NCI-H1436 treated with DMSO at 0.1 percent for 48 hours (cell line): Measurements from ENCODE around the gene ITGA3.

Experiments
- DNase-seq: peaks from one replicate; lab custom pipeline; 2025; lab: John Stamatoyannopoulos, UW

ITGA3 gene

DNA sequence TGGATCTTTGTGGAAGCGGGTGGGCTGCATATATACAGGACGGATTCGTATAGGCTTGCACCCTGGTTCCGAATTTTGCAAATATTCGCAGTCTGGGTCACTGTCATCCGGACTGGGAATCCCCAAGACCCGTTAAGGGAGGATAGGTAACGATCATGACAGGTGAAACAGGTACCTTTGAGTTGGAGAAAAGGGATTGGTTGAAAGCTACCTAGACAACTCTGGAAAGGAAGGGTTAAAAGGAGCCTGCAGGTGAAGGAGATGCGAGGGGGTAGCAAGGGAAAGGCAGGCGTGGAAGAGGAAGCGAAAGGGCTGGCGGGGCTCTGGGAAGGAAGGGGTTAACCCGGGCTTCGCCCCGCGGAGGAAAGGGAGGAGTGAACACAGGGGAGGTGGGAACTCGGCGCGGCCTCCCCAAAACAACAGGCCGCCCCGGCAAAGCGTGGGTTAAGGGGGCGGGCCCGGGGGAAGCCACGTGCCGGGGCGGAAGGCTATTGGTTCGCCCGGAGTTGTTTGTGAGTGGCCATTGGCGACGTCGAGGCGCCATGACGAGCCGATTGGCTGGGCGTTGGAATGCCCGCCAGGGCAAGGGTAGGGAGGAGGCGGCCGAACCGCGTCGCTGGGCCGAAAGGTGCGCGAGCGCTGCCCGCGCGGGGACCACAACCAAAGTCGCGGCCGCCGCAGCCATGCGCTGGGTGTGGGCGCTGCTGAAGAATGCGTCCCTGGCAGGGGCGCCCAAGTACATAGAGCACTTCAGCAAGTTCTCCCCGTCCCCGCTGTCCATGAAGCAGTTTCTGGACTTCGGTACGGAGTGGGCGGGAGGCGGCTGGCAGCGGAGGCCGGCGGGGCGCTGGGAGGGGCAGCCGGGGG is 39.1 kb downstream of the ITGA3 start, which contains the start of gene PDK2:
TSS of gene PDK2 (plus strand) at position 599 of the 867 bp plus-strand sequence. CDS start at position 684, 85 bp downstream.
- peak; percentile 78 for DNase-seq

DNA sequence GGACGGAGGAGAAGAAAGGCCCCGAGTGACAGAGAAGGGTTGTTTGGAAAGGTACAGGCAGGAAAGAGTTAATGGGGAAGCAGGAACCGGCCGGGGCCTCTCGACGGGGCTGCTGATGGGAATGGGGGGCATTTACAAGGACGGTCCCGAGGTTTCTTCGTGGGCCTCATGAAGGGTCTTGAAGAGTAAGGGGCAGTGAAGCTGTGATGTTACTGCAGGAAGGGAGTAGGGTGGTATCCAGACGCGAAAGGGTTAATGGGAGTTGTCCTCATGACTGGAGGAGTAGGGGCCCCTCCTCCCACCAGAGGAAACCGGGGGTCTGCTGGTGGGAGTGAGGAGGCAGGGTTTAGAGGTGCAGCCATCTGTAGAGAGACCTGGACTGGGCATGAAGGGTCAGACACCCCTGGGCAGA is 39.7 kb downstream of the ITGA3 start:
- DNase-seq = no peak

DNA sequence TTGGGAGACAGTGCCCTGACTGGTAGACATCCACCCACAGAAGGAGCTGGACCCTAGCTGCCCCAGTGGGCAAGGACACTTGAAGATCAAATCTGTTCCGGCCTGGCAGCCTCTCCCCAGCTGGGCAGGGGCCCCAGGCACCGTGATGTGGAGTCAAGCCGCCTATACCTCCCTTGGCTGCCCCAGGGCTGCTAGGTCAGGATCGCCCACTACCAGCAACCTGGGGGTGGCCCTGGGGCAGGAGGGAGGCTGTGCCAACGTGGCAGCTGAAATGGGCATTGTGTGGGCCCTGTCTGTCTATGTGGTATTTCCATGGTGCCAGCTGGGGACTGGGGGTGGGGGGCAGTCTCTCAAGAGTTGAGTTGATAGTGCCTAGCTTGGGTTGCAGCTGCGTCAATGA is 40.2 kb downstream of the ITGA3 start:
- no peak for DNase-seq

DNA sequence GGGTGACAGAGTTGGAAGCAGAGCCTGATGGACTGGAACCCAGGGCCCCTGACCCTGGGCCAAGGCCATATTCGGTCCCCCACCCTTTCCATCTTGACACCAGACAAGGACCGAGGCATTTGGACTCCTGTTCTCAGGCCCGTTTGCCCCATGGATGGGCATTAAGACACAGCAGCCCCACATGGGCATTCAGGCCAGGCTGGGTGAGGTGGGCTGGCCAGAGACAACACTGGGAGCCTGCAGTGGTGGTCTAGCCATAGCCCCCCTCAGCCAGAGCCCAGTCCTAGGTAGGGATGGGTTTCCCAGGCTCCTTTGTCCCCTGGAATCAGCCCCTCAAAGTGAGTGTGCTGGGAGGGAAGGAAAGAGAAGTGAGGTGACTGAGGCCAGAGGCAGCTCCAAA is 40.8 kb downstream of the ITGA3 start:
- DNase-seq = no peak

DNA sequence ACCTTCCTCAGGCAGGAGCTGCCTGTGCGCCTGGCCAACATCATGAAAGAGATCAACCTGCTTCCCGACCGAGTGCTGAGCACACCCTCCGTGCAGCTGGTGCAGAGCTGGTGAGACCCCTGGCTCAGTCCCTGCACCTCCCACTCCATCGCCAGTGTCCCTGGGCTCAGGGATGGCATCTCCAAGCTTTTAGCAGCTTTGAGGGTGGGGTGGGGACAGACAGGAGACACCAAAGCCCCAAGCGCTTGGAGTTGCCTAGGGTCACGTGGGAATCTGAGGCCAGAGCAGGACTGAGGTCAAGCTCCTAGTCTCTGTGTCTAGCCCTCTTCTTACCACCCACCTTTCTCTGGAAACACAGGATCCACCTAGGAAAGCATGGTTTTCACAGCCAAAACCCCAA is 41.5 kb downstream of the ITGA3 start:
- DNase-seq = no peak

DNA sequence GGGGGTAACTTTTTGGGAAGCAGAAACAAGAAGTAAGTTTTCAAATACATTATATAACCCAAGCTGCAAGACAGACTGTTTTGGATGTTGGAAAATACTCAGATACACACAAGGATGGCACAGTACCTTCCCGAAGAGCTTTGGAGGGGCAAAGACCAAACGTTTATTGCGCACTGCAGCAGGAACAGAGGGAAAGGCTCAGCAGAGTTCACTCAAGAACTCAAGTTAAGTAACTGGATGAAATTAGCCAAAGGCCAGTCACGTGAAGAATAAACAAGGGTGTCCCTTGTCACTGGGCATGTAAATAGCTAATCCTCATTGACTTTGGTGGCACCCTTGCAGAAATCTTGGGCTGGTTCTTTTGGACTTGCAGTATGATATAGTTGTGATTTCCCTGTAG is 42.0 kb downstream of the ITGA3 start:
- DNase-seq = no peak

DNA sequence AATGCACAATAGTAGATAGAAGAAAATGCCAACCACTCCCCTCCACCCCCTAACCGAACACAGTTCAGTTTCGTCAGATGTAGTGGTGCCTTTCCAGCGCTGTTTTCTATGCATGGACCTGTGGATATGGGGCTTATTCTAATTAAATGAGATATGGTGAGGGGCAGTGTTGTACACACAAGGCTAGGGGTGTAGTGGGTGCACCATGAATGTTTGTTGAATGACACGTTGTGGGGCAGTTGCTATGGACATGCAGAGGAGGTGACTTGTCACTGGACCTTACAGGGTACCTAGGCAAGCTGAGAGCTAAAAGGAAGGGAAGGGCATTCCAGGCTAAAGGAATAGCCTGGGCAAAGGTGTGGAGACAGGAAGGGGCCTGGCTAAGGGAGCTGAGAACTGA is 42.7 kb downstream of the ITGA3 start:
- DNase-seq = no peak

DNA sequence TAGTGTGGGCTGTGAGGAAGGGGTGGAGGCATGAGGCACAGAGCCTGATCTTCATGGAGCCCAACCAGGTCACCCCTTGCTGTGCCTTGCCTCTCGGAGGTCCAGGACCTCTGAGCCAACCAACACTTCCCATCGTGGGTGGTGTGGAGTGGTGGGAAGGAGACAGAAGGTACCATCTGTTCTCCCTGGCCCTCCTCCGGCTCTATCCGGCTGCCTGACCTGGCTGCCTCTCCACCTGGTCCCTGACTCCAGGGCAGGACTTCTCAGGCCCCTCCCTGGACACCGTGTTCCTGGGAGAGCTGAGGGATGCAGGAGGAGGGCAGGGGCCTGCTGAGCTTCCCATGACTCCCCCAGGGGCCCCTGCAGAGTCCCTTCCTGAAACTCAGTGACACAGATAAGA is 43.1 kb downstream of the ITGA3 start:
- DNase-seq = no peak

DNA sequence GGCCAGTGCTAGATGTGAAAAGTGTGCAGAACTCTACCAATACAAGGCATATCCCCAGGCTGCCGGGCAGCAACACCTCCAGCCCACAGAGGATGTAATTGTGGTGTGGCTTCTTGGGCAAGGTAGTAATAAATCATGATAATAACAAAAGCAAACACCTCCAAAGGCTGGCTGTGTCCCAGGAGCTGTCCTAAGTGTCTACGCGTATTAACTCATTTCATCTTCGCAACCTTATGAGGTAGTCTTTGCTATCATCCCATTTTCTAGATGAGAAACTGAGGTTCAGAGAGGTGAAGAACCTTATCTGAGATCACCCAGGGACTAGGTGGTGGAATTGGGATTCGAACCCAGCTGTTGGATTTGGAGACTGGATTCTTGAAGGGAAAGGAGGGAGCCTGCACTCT is 44.6 kb downstream of the ITGA3 start:
- no peak for DNase-seq

DNA sequence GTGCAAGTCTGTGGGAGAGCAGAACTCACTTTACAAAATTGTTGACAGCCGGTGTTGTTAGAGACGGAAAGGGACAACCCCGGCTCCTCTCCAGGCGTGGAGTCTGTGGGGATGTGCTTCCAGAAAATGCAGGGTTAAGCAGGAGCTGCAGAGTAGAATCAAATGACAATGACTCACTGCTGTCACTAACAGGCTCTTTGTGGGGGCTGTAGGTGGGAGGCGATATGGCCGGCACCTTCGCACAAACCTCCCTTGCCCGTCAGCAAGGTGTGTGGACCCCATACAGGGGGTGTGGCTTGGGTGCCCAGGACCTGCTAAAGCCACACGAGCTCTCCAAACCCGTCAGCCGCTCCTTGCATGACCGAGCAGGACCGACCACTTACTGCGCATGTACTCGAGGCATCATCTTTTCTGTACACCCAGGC is 45.0 kb downstream of the ITGA3 start:
- DNase-seq = no peak

DNA sequence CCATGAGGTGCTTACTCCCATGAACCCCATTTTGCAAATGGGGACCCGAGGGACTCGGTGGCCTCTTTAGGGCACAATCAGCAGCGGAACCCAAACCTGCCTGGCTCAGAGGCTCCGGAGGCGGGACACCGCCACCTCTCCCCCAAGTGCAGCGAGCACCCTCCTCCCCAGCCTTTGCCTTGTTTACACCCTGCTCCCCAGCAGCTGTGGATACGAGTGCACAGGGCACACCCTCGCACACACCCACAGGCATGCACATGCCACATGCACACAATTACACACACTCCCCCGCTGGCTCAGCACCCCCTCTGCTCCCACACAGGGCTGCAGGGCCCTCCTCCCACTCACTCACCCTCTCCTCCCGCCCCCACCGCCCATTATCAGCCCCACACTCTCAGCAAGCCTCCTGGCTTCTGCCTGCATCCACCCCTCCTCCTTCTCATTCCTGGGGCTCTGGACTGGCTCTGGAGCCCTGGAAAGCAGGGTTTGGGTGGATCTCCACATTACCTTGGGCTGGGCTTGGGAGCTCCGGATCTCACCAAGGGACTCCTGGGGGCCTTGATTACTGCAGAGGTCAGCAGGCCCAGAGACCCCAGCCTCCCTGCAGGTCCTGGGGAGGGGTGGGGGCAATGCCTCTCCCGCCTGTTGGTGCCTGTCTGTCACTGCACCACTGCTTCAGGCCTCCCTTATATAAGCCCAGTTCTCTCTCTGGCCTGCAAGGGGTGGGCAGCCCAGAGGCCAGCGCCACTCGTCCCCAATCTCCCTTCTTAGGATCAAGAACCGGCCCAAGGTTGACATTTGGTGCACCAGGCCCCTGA is 45.6 kb downstream of the ITGA3 start:
- DNase-seq = no peak

DNA sequence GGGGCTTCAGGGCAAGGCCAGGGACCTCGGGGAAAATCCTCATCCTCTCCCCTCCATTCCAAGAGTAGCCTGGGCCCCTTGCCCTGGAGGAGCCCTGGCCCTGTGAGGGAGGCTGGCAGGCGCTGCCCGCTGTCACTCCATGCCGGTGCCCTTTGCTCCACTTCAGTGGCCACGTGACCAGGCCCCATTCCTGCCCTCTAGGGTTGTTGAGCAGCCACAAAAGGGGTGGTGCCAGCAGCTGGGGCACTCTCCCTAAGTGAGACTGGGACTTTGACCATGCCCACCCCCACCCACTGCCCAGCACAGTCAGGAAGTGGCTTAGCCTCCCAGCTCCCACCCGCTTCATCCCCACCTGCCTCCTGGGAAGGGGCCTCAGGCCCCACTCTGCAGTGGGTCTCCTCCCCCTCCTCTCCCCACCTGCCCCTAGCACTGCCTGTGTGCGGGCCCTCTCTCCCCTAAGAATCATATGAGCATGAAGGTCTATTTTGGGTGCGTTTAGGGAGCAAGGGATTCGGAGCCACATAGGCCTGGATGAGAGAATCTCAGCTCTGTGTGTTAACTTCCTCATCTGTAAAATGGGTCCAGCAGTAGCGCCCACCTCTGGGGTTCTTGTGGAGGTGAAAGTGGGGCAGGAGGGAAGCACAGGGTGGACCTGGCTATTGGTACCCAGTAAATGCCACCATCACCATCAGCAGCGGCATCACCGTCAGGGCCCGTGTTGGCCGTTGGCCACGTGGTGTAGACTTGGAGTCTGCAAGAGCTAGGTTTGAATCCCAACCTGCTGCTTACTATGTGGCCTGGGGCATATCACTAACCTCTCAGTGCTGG is 46.5 kb downstream of the ITGA3 start:
- DNase-seq = no peak

DNA sequence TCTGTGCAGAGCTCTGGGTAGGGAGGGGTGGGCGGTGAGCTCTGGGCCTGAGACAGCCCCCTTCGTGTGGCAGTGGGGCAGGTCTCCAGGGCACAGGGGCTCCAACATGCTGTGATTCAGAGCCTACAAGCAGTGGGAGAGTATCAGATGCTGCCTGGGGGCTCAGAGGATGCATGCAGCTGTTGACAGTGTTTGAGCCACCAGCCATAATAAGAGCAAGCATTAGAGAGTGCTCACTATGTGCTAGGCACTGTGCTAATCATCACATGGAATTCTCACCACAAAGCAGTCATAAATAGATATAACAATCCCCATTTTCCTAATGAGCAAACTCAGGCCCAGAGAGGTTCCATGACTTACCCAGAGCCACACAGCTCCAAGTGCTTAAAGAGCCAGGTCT is 47.3 kb downstream of the ITGA3 start:
- DNase-seq = no peak

DNA sequence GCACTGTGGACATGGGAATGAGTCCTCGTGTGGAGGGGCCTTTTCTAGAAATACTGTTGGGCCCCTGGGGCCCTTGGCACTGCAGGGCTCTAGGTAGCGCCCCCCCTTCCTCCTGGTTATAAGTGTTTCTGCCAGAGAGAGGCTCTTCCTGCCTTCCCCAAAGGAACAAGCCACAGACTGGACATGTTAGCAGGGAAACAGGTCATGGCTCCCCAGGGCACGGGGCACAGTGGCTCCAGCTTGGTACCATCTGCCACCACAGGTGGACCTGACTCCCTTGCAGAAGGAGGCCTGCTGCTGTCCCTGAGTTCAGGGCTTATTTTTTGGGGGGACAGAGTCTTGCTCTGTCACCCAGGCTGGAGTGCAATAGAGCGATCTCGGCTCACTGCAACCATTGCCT is 48.0 kb downstream of the ITGA3 start:
- DNase-seq = no peak

DNA sequence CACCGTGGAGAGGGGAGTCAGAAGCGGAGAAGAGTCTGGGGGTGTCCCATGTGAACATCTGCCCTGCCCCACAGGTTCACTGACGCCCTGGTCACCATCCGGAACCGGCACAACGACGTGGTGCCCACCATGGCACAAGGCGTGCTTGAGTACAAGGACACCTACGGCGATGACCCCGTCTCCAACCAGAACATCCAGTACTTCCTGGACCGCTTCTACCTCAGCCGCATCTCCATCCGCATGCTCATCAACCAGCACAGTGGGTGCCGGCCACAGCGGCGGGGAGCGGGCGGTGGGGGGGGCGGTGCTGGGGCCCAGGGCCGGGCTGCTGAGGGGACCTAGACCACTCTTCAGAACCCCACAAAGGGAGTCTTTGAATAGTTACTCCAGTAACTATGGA is 49.9 kb downstream of the ITGA3 start:
- no peak for DNase-seq

DNA sequence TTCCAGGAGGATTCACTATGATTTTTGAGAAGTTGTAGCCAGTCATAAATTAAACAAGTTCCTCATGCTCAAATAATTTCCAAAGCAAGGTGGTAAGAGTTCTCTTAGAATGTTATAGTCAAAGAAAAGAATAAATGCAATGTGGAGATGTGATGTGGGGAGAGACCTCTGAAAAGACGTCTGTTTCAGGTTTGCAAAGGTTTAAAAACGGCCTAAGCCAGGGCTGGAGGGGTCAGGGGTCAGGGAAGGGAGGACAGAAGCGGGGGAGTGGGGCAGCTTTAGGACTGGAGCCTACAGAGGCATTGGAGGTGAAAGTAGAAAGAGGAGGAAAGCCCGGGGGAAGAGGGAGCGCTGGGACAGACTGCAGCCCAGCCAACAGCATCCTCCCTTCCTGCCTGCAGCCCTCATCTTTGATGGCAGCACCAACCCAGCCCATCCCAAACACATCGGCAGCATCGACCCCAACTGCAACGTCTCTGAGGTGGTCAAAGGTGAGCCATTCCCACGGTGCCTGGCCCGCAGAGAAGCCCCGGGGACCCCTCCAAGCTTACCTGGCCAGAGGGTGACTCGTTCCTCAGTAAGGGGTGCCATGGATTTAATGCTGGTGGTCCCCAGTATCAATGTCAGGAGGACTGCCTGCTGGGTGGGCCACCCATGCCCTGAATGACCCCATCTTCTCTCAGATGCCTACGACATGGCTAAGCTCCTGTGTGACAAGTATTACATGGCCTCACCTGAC is 50.7 kb downstream of the ITGA3 start:
- DNase-seq = no peak

DNA sequence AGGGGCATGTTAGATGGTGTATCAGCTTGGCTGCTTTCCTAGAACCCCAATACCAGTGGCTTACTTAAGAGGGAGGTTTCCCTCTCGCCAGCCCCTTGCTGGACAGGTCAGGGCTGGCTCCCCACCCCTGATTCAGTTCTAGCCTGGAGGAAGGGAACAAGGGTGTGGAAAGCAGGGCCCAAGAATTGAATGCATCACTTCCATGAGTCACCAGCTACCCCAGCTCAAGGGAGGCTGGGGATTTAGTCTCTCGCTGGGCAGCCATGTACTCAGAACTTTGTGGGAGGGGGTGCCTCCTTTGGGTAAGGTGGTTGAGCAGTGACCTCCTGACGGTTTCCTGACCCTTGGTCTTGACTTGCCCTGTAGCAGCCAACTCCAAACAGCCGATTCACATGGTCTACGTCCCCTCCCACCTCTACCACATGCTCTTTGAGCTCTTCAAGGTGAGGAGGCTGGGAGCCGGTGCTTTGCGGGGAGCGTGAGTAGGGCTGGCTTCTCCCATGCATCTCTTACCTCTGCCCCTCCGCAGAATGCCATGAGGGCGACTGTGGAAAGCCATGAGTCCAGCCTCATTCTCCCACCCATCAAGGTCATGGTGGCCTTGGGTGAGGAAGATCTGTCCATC is 52.0 kb downstream of the ITGA3 start:
- DNase-seq = no peak

DNA sequence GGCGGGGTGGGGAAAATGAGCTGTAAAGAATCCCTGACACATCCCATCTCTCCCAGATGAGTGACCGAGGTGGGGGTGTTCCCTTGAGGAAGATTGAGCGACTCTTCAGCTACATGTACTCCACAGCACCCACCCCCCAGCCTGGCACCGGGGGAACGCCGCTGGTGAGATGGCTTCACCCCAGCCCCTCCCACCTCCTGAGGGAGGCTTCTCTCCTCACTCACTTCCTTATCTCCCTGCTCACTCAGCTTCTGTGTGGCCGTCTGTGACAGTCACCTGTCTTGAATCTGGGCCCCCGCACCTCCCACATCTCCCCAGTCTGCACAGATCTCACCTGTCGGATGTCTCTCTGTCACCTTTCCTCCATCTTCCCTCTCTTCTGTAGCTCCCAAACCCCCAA is 52.6 kb downstream of the ITGA3 start:
- no peak for DNase-seq

DNA sequence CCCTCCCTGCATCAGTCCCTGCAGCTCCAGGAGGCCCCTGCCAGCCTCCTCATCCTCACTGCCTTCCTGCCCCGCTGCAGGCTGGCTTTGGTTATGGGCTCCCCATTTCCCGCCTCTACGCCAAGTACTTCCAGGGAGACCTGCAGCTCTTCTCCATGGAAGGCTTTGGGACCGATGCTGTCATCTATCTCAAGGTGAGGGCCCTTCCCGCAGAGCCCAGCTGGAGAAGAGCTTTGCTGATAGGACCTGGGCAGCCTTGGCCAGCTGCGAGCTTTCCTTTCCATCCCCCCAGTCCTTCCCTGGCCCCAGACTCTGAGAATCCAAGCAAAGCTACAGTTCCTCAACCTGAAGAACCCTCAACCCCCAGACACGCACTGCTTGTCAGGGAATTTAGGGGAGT is 53.3 kb downstream of the ITGA3 start:
- no peak for DNase-seq

DNA sequence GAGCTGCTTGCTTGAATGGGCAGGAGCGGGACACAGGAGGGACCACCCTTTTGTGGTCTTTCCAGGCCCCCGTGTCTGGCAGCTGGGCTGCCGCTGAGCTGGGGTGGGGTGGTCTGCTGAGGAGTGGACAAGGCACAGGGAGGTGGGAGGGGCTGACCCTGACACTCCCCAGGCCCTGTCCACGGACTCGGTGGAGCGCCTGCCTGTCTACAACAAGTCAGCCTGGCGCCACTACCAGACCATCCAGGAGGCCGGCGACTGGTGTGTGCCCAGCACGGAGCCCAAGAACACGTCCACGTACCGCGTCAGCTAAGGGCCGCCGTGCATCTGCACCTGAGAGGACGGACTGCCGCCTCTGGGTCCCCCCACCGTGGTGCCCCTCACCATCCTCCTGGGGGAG is 53.9 kb downstream of the ITGA3 start:
- no peak for DNase-seq
